ENCODE data around the gene CXCR5.
A peak's percentile ranks its signal among the peaks of the same experiment; 100 is the strongest.
"Not testable (repeated sequence)": the region's sequence is repeated elsewhere in the genome, so short reads cannot be mapped to it uniquely, and the experiment has no call there.

Gene CXCR5

GRCh38 chr11:118842369-118842768, 41.3 kb upstream of the CXCR5 start:
- no peak for TF ChIP-seq CTCF (IDR thresholded peaks at IDR 0.05; ENCODE audit: low read depth, low read length, missing control alignments)
- in situ Hi-C loops (cut with HindIII; ENCODE audit: low pct_ligation_motif_present, low sequenced_read_pairs) = no loop called here
- Histone ChIP-seq H3K36me3 (replicated peaks) (no peaks in the 10 kb centered on the region), H3K27ac (no peak overlapping the region), H3K4me3 (ENCODE audit: low read depth, low read length) (no peak overlapping the region), H3K27me3 (replicated peaks) (no peaks in the 10 kb centered on the region)
- no peak for DNase-seq

- H3K27me3 ChIP-seq (replicated peaks); H3K27ac ChIP-seq; in situ Hi-C loops (cut with HindIII; ENCODE audit: low pct_ligation_motif_present, low sequenced_read_pairs); DNase-seq; H3K36me3 ChIP-seq (replicated peaks); H3K4me3 ChIP-seq (ENCODE audit: low read depth, low read length): not testable (repeated sequence)
Measured at GRCh38 chr11:118842843-118843242, 40.8 kb upstream of the CXCR5 start.

GRCh38 chr11:118843565-118843964, 40.1 kb upstream of the CXCR5 start:
- Histone ChIP-seq H3K27me3 (replicated peaks) (no peaks in the 10 kb centered on the region), H3K4me3 (ENCODE audit: low read depth, low read length) (no peak overlapping the region), H3K27ac (no peak overlapping the region), H3K36me3 (replicated peaks) (no peaks in the 10 kb centered on the region)
- DNase-seq = no peak
- in situ Hi-C loops (cut with HindIII; ENCODE audit: low pct_ligation_motif_present, low sequenced_read_pairs) = no loop called here
- no peak for TF ChIP-seq CTCF (IDR thresholded peaks at IDR 0.05; ENCODE audit: low read depth, low read length, missing control alignments)

- in situ Hi-C loops (cut with HindIII; ENCODE audit: low pct_ligation_motif_present, low sequenced_read_pairs) = no loop called here
- no peak for TF ChIP-seq CTCF (IDR thresholded peaks at IDR 0.05; ENCODE audit: low read depth, low read length, missing control alignments)
- H3K36me3 ChIP-seq (replicated peaks) = no peaks in the 10 kb centered on the region
- peak; percentile 53 for DNase-seq
- H3K27me3 ChIP-seq (replicated peaks) = no peaks in the 10 kb centered on the region
- H3K4me3 ChIP-seq (ENCODE audit: low read depth, low read length) = no peak overlapping the region
- H3K27ac ChIP-seq = no peak overlapping the region
Measured at GRCh38 chr11:118845369-118845768, 38.3 kb upstream of the CXCR5 start.

GRCh38 chr11:118846181-118846935, 37.3 kb upstream of the CXCR5 start:
- in situ Hi-C loops (cut with HindIII; ENCODE audit: low pct_ligation_motif_present, low sequenced_read_pairs) = no loop called here
- no peak for TF ChIP-seq CTCF (IDR thresholded peaks at IDR 0.05; ENCODE audit: low read depth, low read length, missing control alignments)

GRCh38 chr11:118849825-118850224, 33.9 kb upstream of the CXCR5 start:
- H3K27ac ChIP-seq = no peak overlapping the region
- DNase-seq = no peak
- no peak for TF ChIP-seq CTCF (IDR thresholded peaks at IDR 0.05; ENCODE audit: low read depth, low read length, missing control alignments)
- H3K36me3 ChIP-seq (replicated peaks) = no peaks in the 10 kb centered on the region
- in situ Hi-C loops (cut with HindIII; ENCODE audit: low pct_ligation_motif_present, low sequenced_read_pairs) = no loop called here
- H3K27me3 ChIP-seq (replicated peaks) = no peaks in the 10 kb centered on the region
- H3K4me3 ChIP-seq (ENCODE audit: low read depth, low read length) = no peak overlapping the region

More at GRCh38 chr11:118846181-118846935, 37.3 kb upstream of the CXCR5 start:
- H3K27ac ChIP-seq = no peak overlapping the region
- no peaks in the 10 kb centered on the region for H3K27me3 ChIP-seq (replicated peaks)
- H3K36me3 ChIP-seq (replicated peaks) = no peaks in the 10 kb centered on the region
- no peak for DNase-seq
- no peak overlapping the region for H3K4me3 ChIP-seq (ENCODE audit: low read depth, low read length)
